ENCODE measurements around the gene CRIM1.

CRIM1 gene

GRCh38 chr2:36374585-36374984 lies 19.0 kb downstream of the CRIM1 start:
- no peak for DNase-seq

GRCh38 chr2:36376319-36376765 lies 20.8 kb downstream of the CRIM1 start:
- DNase-seq = no peak

- DNase-seq = no peak
Measured at GRCh38 chr2:36376992-36377738, 21.6 kb downstream of the CRIM1 start.

GRCh38 chr2:36379710-36380448 lies 24.3 kb downstream of the CRIM1 start:
- DNase-seq = no peak

GRCh38 chr2:36380624-36381481 lies 25.3 kb downstream of the CRIM1 start:
- no peak for DNase-seq

- DNase-seq = no peak
Measured at GRCh38 chr2:36381993-36382392, 26.4 kb downstream of the CRIM1 start.

- DNase-seq = no peak
Measured at GRCh38 chr2:36382472-36382871, 26.9 kb downstream of the CRIM1 start.

GRCh38 chr2:36383726-36384125 lies 28.1 kb downstream of the CRIM1 start:
- no peak for DNase-seq

- no peak for DNase-seq
Measured at GRCh38 chr2:36384454-36384853, 28.9 kb downstream of the CRIM1 start.

GRCh38 chr2:36385603-36386002 lies 30.0 kb downstream of the CRIM1 start:
- DNase-seq = no peak

- DNase-seq = no peak
Measured at GRCh38 chr2:36387258-36387916, 31.8 kb downstream of the CRIM1 start.

- no peak for DNase-seq
Measured at GRCh38 chr2:36388472-36388871, 32.9 kb downstream of the CRIM1 start.

GRCh38 chr2:36389091-36389564 lies 33.5 kb downstream of the CRIM1 start:
- DNase-seq = no peak

GRCh38 chr2:36389577-36389976 lies 34.0 kb downstream of the CRIM1 start:
- no peak for DNase-seq

GRCh38 chr2:36392571-36393255 lies 37.1 kb downstream of the CRIM1 start:
- DNase-seq = no peak

GRCh38 chr2:36393738-36394256 lies 38.2 kb downstream of the CRIM1 start:
- no peak for DNase-seq

- no peak for DNase-seq
Measured at GRCh38 chr2:36394804-36395203, 39.2 kb downstream of the CRIM1 start.

GRCh38 chr2:36395866-36396265 lies 40.3 kb downstream of the CRIM1 start:
- no peak for DNase-seq

GRCh38 chr2:36396878-36397539 lies 41.4 kb downstream of the CRIM1 start:
- DNase-seq = no peak

GRCh38 chr2:36397728-36398413 lies 42.3 kb downstream of the CRIM1 start:
- no peak for DNase-seq

- DNase-seq = no peak
Measured at GRCh38 chr2:36399050-36399449, 43.5 kb downstream of the CRIM1 start.
